Heart left ventricle (tissue), 13 donors: Measurements from ENCODE around the gene LMO2.

Experiments
- POLR2A ChIP-seq, 2 donors: fragments of 450-650 bp; IDR thresholded peaks; one replicate each; pipeline ENCODE4 v1.6.1; 2017; ENCODE audit warnings: antibody characterized with exemption in 2 of 2, mild to moderate bottlenecking in 2 of 2, moderate library complexity in 2 of 2
- TF ChIP-seq, protein P1 (sequence below), 12 donors: fragments of 200-600 bp; sonication (generic) in 4 of 12; IDR thresholded peaks; one replicate each; pipeline versions ENCODE4 v1.5.0 to v1.8.0; 2018 to 2022; ENCODE audit warnings: antibody characterized with exemption in 12 of 12, mild to moderate bottlenecking in 5 of 12
- donor health status: ischemic (EF 13 %, LVEDD 7.1; RV severe dilation, severe dysfunction).
- donor health status: DM: no; HTN: yes; CAD: no.
- donor health status: DM: no; HTN: no; CAD: no.
- donor health status: ischemic (EF 25% LVEDD 6.9; RV normal size, moderate dysfunction).
- donor health status: ischemic (EF 25% LVEDD 5.7; RV mildly dilated, moderate dysfunction).
- donor health status: ischemic (EF 35%, LVEDD 5.7; RV mildly dilated, moderate dysfunction).
- donor health status: nonischemic (EF 11% LVEDD 7.7; RV severe dilation, severe dysfunction).
- donor health status: DM: yes; HTN: yes; CAD: no.
- donor health status: PGD.
- donor health status: ischemic (EF 29% LVEDD 5.4; RV normal size, mild dysfunction).
- donor health status: nonischemic (EF 23%, LVEDD 6.1; RV moderate dilation, normal function).

DNA sequence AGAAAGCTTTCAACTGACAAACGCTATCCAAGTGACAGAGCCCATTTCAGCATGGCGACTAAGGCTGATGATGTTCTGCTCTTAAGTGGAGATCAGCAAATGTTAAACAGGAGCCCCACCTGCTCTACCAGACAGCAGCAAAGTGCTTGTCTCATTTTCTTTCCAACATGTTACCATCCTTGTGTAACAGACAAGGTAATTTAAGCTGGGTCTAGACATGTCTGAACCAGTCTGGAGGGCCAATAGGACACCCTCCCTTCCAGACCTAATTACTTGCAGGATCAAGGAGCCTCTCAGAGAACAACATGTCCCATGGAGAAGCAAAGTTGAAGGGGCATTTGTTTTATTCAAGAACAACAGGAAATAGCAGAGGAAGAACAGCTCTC, 3.9 kb upstream of the LMO2 start:
- TF ChIP-seq POLR2A (IDR thresholded peaks at IDR 0.05): no peak
- TF ChIP-seq, protein P1, sequence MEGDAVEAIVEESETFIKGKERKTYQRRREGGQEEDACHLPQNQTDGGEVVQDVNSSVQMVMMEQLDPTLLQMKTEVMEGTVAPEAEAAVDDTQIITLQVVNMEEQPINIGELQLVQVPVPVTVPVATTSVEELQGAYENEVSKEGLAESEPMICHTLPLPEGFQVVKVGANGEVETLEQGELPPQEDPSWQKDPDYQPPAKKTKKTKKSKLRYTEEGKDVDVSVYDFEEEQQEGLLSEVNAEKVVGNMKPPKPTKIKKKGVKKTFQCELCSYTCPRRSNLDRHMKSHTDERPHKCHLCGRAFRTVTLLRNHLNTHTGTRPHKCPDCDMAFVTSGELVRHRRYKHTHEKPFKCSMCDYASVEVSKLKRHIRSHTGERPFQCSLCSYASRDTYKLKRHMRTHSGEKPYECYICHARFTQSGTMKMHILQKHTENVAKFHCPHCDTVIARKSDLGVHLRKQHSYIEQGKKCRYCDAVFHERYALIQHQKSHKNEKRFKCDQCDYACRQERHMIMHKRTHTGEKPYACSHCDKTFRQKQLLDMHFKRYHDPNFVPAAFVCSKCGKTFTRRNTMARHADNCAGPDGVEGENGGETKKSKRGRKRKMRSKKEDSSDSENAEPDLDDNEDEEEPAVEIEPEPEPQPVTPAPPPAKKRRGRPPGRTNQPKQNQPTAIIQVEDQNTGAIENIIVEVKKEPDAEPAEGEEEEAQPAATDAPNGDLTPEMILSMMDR (IDR thresholded peaks at IDR 0.05): no peak
